ENCODE results near the gene ZDHHC11.
"Not testable (repeated sequence)": the region's sequence is repeated elsewhere in the genome, so short reads cannot be mapped to it uniquely, and the experiment has no call there.

Gene ZDHHC11

DNA sequence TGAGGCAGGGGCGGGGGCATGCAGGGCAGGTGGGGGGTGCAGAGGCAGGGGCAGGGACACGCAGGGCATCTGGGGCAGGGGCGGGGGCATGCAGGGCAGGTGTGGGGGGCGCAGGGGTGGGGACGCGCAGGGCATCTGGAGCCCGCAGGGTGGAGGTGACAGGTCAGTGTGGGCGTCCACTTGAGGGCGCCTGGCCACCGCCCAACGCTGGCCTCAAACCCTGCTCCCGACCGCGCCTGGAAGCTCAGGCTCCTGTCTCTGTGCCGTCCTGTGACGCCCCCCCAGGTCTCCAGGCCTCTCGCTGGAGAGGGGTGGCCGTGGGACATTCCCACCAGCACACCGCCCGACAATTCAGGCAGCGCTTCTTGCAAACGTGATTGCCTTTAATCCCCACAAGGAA, 6.9 kb downstream of the ZDHHC11 start:
- DNase-seq (ENCODE audit: low read depth) = not testable (repeated sequence)

DNA sequence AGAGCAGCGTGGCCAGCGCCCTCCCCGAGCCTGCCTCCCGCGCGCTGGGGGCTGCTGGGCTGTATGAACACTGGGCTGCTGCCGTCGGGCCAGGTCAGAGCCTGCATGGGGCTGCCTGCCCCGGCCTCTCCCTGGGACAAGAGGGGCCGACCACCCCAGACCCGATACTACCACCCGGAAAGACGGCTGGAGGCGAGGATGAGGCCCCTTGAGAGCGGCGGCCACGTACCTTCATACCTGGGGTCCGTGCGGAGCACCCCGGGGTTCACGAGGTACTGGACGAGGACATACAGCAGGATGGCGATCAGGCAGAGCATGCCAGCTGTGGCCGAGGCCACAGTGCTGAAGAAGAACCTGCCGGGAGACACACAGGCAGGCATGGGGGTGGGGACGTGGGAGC, 7.4 kb downstream of the ZDHHC11 start:
- DNase-seq (ENCODE audit: low read depth) = not testable (repeated sequence)

GRCh38 chr5:842402-843221, 8.2 kb downstream of the ZDHHC11 start:
- not testable (repeated sequence) for DNase-seq (ENCODE audit: low read depth)

DNA sequence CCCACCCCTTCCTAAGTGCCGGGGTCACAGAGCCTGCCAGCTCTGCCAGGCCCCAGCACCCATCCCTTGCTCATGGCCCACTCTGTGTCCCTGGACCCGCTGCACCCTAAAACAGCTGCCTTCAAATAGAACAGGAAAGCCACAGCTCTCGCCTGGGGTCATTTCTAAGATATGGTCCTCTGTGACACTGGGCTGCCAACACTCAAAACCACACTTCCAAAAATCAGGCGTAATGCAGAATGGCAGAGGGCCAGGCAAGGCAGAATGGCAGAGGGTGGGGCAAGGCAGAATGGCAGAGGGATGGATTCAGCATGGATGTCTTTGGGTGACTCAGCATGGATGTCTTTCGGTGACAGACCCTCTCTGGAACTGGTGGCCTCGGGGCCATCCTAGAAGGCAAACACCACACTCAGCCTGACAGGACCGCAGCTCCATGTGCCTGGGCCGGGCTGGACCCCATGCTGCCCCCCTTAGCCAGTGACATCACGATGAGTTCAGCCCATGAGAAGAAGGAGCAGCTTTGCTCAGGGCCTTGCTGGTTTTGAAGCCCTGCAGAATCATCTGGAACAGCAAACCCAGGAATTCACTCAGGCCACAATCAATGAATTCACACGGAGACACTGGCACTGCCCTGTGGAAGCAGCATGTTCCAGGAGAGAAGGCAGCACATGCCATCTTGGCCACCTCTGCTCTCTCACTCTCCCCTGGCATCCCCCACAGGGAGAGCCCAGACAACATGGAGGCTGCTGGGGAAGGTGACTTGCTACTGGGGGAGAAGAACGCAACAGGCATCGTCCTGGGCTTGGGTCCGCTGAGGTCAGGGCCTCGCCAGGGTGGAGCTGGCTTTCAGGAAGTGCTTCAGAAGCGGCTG, 9.0 kb downstream of the ZDHHC11 start:
- DNase-seq (ENCODE audit: low read depth) = not testable (repeated sequence)

DNA sequence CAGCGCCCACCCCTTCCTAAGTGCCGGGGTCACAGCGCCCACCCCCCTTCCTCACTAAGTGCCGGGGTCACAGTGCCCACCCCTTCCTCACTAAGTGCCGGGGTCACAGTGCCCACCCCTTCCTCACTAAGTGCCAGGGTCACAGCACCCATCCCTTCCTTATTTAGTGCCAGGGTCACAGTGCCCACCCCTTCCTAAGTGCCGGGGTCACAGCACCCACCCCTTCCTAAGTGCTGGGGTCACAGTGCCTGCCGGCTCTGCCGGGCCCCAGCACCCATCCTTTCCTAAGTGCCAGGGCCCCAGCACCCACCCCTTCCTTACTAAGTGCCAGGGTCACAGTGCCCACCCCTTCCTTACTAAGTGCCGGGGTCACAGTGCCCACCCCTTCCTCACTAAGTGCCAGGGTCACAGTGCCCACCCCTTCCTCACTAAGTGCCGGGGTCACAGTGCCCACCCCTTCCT, 9.8 kb downstream of the ZDHHC11 start:
- not testable (repeated sequence) for DNase-seq (ENCODE audit: low read depth)

GRCh38 chr5:840118-840973, 10.4 kb downstream of the ZDHHC11 start:
- not testable (repeated sequence) for DNase-seq (ENCODE audit: low read depth)

DNA sequence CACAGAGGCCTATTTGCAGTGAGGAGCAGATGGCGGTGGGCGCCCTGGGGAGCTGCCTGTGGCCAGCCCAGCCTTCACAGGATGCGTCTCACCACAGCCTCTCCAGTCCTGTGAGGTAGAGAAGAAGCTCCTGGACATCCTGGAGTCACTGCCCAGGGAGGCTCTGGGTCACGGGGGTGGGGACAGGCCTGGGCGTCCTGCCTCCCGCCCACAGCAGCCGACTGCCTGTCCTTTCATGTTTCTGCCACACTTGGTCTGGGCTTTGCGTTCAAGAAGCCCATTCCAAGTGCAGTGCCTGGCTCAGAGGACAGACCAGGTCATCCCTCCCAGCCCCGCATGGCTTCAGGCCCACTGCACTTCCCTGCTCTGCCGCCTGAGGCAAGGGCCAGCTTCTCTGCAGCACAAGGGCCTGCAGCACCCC, 12.3 kb downstream of the ZDHHC11 start:
- DNase-seq (ENCODE audit: low read depth) = not testable (repeated sequence)

DNA sequence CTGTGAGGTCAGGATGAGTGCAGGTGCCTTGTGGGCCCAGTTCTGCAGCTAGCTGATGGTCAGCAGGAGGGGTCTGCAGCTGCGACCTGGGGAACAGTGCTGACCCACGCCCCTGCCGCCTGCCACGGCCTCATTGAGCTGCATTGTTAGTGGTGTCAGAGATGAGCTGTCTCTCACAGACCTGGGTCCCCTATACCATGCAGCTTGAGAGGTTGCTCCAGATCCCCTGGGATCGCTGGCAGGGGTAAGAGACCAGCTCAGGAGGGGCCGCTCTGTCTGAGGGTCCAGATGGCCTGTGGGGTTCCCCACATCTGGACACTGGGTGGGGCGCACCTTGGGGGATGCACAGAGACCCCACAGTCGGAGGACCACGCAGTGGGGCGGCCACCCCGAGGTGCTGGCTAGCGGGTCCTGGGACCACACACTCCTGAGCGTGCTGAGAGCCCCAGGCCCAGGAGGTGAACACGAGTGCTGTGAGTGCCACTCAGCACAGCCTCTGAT, 13.1 kb downstream of the ZDHHC11 start:
- DNase-seq (ENCODE audit: low read depth) = not testable (repeated sequence)

- DNase-seq (ENCODE audit: low read depth) = not testable (repeated sequence)
Observed at GRCh38 chr5:835933-836612, 14.7 kb downstream of the ZDHHC11 start.

GRCh38 chr5:834013-834412, 16.8 kb downstream of the ZDHHC11 start:
- DNase-seq (ENCODE audit: low read depth) = not testable (repeated sequence)

- not testable (repeated sequence) for DNase-seq (ENCODE audit: low read depth)
Observed at GRCh38 chr5:828194-828593, 22.6 kb downstream of the ZDHHC11 start.

DNA sequence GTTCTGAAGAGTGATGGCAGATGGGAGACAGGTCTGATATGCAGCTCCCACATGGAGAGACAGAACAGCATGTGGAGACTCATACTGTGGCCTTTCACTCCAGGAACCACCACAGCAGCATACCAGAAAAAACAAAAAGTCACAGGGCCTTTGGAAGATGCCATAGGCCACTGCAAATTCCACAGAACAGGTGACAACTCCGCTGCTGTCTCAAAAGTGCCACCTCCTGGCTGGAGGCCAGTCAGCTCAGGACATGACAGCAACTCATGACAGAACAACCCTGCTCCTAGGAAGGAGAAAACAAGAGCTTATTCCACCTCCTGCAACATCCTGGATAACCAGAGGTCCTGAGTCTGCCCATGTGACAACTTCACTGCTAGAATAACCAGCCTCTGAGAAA, 25.2 kb downstream of the ZDHHC11 start:
- DNase-seq (ENCODE audit: low read depth) = not testable (repeated sequence)

DNA sequence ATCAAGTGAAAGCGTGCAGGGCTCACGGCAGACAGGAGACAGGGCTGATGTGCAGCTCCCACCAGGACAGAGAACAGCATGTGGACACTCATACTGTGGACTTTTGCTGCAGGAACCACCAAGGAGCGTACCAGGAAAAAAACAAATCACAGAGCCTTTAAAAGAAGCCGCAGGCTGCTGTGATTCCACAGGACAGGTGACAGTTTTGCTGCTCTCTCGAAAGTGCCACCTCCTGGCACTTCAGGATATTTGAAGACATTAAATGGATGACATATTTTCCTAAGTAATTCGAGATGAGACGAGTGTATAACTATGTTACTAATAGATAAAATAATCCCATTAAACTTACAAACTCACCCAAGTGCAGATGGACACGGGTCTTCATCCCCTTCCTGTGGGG, 29.3 kb downstream of the ZDHHC11 start:
- DNase-seq (ENCODE audit: low read depth) = no peak

DNA sequence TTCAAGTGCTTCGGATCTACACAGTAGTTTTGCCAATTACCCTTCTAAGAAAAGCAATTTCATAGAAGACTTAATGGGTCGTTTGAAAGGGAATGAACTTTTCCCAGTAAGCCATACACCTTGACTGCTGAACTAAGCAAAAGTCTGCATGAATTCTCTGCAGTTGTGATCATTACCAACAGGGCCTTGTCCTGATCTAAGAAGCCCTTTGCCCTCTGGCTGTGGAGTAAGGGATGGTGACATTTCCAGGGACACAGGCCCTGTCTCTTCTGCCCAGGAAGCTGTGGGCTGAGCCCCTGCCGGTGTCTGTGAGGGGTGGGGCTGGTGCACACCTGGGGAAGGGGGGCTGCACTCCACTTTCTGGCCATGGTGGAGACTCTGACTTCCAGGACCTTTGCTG, 30.5 kb downstream of the ZDHHC11 start:
- no peak for DNase-seq (ENCODE audit: low read depth)

GRCh38 chr5:819078-819477, 31.7 kb downstream of the ZDHHC11 start:
- DNase-seq (ENCODE audit: low read depth) = no peak

- DNase-seq (ENCODE audit: low read depth) = no peak
Observed at GRCh38 chr5:816176-816575, 34.6 kb downstream of the ZDHHC11 start.

DNA sequence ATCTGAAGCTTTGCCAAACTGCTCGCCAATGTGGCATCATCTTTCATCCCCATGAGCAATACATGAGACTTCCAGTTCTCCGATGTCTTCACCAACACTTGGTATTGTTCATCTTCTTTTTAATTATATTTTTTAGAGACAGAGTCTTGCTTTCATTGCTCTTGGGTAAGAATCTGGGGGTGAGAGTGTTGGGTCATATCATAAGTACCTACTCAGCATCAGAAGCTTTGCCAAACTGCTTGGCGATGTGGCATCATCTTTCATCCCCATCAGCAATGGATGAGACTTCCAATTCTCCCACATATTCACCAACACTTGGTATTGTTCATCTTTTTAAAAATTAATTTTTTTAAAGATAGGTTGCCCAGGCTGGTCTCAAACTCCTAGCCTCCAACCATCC, 35.3 kb downstream of the ZDHHC11 start:
- no peak for DNase-seq (ENCODE audit: low read depth)

GRCh38 chr5:813575-813974, 37.2 kb downstream of the ZDHHC11 start:
- not testable (repeated sequence) for DNase-seq (ENCODE audit: low read depth)

DNA sequence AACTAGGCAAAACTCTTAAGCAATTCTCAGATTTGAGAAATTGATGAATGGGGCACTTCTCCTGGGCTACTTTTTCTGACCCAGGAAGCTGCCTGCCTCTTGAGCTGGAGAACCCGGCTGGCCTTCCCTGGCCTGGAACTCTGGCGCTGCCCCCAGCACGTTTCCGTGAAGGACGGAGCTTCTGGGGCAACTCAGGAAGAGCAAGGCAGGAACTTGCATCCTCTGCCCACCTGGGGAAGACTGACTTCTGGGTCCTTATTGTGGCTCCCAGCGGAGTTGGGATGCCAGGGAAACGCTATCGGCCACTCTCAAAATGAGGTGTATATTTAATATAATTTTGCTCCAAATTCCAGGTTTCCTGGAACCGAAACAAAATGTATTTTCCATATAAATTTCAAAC, 39.4 kb downstream of the ZDHHC11 start:
- not testable (repeated sequence) for DNase-seq (ENCODE audit: low read depth)

GRCh38 chr5:807719-808514, 42.9 kb downstream of the ZDHHC11 start:
- not testable (repeated sequence) for DNase-seq (ENCODE audit: low read depth)

All from stromal cell of bone marrow (primary cell).